ENCODE measurements around the gene SELE.

The SELE gene

GRCh38 chr1:169680377-169681019 is 53.4 kb downstream of the SELE start:
- no peak for DNase-seq

GRCh38 chr1:169679692-169680091 is 54.2 kb downstream of the SELE start:
- no peak for DNase-seq

GRCh38 chr1:169676001-169676400 is 57.9 kb downstream of the SELE start:
- no peak for DNase-seq
